C4-2B (cell line): ENCODE measurements around the gene AKAP9.

Source experiments
- ZFX ChIP-seq: fragments of 450-650 bp; IDR thresholded peaks from 2 replicates; pipeline ENCODE4 v1.6.1; 2017
- TF ChIP-seq, protein P1 (sequence below): fragments of 450-650 bp; conservative IDR thresholded peaks from 2 replicates; pipeline ENCODE4 v1.5.1; 2017; ENCODE audit warnings: mild to moderate bottlenecking

DNA sequence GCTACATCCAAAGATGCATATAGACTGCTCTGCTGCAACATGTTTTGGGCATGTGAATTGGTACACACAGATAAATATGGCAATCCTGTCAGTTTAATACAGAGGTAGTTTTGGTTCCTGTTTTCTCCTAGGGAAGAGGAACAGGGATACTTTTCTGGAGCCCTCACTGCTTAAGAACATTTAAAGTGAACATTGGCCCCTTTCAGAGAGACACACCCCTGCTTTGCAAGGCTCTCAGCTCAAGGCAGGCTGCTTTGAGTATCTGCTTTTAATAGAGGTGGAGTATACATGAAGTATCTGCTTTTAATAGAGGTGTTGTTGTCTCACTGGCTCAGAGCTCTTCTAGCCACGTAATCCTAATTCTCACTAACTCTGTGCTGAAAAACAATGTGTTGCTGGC lies 154.7 kb downstream of the AKAP9 start:
- TF ChIP-seq, protein P1, sequence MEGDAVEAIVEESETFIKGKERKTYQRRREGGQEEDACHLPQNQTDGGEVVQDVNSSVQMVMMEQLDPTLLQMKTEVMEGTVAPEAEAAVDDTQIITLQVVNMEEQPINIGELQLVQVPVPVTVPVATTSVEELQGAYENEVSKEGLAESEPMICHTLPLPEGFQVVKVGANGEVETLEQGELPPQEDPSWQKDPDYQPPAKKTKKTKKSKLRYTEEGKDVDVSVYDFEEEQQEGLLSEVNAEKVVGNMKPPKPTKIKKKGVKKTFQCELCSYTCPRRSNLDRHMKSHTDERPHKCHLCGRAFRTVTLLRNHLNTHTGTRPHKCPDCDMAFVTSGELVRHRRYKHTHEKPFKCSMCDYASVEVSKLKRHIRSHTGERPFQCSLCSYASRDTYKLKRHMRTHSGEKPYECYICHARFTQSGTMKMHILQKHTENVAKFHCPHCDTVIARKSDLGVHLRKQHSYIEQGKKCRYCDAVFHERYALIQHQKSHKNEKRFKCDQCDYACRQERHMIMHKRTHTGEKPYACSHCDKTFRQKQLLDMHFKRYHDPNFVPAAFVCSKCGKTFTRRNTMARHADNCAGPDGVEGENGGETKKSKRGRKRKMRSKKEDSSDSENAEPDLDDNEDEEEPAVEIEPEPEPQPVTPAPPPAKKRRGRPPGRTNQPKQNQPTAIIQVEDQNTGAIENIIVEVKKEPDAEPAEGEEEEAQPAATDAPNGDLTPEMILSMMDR, result no peak
- no peak for TF ChIP-seq ZFX
